ENCODE data around the gene EPB42. TPM values are rescaled to one million over a fixed set of nuclear protein-coding genes. Genes with fewer than 3 reads are reported as not detected.
A peak's percentile ranks its signal among the peaks of the same experiment; 100 is the strongest.

Gene EPB42
- total RNA-seq (2022) (not detected in 2 replicates), Bru-seq, nascent RNA (not detected), BruChase-seq, experiment 1, labeled RNA remaining after a 2-hour chase (percentile 5 among the genes with signal in this experiment), BruChase-seq, experiment 2, labeled RNA remaining after a 6-hour chase (not detected)
- long read RNA-seq: 0 reads

DNA sequence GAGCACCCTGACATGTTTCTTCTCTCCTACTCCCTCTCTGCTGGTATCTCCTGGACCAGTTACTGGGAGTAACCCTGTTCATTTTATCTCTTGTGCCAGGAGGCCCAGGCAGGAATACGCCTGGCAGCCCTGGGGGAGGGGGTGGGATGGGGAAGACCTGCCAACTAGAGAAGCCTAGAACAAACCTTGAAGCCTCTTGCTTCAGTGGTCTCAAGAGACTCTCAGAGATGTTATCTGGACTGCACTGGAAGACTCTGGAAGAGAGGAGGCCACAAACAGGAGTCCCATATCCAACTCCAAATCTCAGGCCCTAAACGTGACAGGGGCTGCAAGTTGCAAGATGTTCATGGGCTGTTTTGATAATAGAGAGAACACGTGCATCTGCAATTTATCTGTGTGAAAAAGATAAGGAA lies at the start of gene EPB42:
EPB42 (minus strand) TSS at position 28 of the 413 bp plus-strand sequence. CDS start 193 bp downstream, outside the sequence.
- DNase-seq: no peak
- ChIA-PET POLR2A (no interaction called here), CTCF (interaction anchor here (0.6 kb wide), 1 partner anchor 98 kb away, joined by 4 read pairs; no protein-coding TSS in a partner anchor)
- Histone ChIP-seq H3K9me3 (no peaks in the 10 kb centered on the region), H3K4me3 (ENCODE audit: low read depth, low read length) (no peak within 1 kb of the TSS), H3K36me3 (ENCODE audit: control insufficient read depth, insufficient read depth, low read length) (no peaks in the 10 kb centered on the region), H3K27me3 (replicated peaks; ENCODE audit: control insufficient read depth, insufficient read depth, low read length) (no peaks in the 10 kb centered on the region), H3K4me1 (no peaks in the 10 kb centered on the region)
- intact Hi-C loops (cut with micrococcal nuclease; ENCODE audit: unreplicated experiment): no loop called here
- H3K4me3 Mint-ChIP-seq (ENCODE audit: unreplicated experiment): no peak within 1 kb of the TSS
- no peaks in the 10 kb centered on the region for H3K36me3 Mint-ChIP-seq (ENCODE audit: insufficient read depth, unreplicated experiment)
- H3K4me1 Mint-ChIP-seq (ENCODE audit: low read depth, unreplicated experiment): no peaks in the 10 kb centered on the region
- TF ChIP-seq, protein P1, sequence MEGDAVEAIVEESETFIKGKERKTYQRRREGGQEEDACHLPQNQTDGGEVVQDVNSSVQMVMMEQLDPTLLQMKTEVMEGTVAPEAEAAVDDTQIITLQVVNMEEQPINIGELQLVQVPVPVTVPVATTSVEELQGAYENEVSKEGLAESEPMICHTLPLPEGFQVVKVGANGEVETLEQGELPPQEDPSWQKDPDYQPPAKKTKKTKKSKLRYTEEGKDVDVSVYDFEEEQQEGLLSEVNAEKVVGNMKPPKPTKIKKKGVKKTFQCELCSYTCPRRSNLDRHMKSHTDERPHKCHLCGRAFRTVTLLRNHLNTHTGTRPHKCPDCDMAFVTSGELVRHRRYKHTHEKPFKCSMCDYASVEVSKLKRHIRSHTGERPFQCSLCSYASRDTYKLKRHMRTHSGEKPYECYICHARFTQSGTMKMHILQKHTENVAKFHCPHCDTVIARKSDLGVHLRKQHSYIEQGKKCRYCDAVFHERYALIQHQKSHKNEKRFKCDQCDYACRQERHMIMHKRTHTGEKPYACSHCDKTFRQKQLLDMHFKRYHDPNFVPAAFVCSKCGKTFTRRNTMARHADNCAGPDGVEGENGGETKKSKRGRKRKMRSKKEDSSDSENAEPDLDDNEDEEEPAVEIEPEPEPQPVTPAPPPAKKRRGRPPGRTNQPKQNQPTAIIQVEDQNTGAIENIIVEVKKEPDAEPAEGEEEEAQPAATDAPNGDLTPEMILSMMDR (IDR thresholded peaks at IDR 0.05; ENCODE audit: insufficient read depth in 1 of 2, low read depth in 1 of 2, low read length in 1 of 2, severe bottlenecking in 1 of 2, unreplicated experiment in 1 of 2): no peak
- H3K9me3 Mint-ChIP-seq (ENCODE audit: unreplicated experiment): peaks cover 8% of the 10 kb centered on the region
- BruUV-seq (replicated peaks): no TSS peak
- no peak within 1 kb of the TSS for H3K27ac Mint-ChIP-seq (ENCODE audit: unreplicated experiment)
- peaks cover 5% of the 10 kb centered on the region for H3K27me3 Mint-ChIP-seq (ENCODE audit: insufficient read depth, unreplicated experiment)

DNA sequence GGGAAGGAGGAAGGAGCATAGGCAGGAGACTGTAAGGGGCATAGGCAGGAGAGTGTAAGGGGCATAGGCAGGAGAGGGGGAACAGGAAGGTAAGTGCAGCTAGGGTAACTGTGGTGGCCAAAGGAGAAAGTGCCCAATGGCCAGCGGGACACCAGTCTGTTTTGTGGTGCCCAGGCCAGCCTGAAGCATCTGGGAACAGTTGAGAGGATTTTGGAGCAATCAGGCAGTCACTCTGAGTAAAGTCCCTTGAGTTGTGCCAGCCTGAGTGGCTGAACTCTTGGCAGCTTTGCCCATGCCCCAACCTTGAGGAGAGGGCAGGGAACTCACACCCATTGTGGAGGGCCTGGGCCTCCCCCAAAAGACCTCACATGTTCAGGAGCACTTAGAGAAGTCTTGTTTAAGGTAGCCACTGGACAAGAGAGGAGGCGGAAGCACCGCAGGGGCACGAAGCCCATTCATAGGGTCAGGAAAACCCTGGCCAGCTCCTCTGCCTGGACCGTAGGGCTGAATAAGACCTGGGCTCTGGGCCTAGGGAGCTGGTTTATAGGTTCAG lies 49.4 kb upstream of the EPB42 start:
- ChIA-PET CTCF (interaction anchor here (3.7 kb wide), 1 partner anchor 44 kb away, joined by 13 read pairs; no protein-coding TSS in a partner anchor), POLR2A (no interaction called here)
- TF ChIP-seq, protein P1 (IDR thresholded peaks at IDR 0.05; ENCODE audit: insufficient read depth in 1 of 2, low read depth in 1 of 2, low read length in 1 of 2, severe bottlenecking in 1 of 2, unreplicated experiment in 1 of 2): no peak
- no peak overlapping the region for H3K4me3 Mint-ChIP-seq (ENCODE audit: unreplicated experiment)
- H3K4me1 Mint-ChIP-seq (ENCODE audit: low read depth, unreplicated experiment): no peaks in the 10 kb centered on the region
- BruUV-seq (replicated peaks): no TSS peak
- no peak for DNase-seq
- H3K27me3 ChIP-seq (replicated peaks; ENCODE audit: control insufficient read depth, insufficient read depth, low read length): no peaks in the 10 kb centered on the region; the same call in 1 of the 2 replicates
- H3K36me3 Mint-ChIP-seq (ENCODE audit: insufficient read depth, unreplicated experiment): no peaks in the 10 kb centered on the region
- H3K27ac Mint-ChIP-seq (ENCODE audit: unreplicated experiment): no peak overlapping the region
- no peaks in the 10 kb centered on the region for H3K4me1 ChIP-seq
- intact Hi-C loops (cut with micrococcal nuclease; ENCODE audit: unreplicated experiment): no loop called here
- H3K4me3 ChIP-seq (ENCODE audit: low read depth, low read length): no peak overlapping the region
- H3K27me3 Mint-ChIP-seq (ENCODE audit: insufficient read depth, unreplicated experiment): peaks cover 24% of the 10 kb centered on the region
- no peaks in the 10 kb centered on the region for H3K36me3 ChIP-seq (ENCODE audit: control insufficient read depth, insufficient read depth, low read length)
- H3K9me3 Mint-ChIP-seq (ENCODE audit: unreplicated experiment): no peaks in the 10 kb centered on the region
- H3K9me3 ChIP-seq: no peaks in the 10 kb centered on the region

DNA sequence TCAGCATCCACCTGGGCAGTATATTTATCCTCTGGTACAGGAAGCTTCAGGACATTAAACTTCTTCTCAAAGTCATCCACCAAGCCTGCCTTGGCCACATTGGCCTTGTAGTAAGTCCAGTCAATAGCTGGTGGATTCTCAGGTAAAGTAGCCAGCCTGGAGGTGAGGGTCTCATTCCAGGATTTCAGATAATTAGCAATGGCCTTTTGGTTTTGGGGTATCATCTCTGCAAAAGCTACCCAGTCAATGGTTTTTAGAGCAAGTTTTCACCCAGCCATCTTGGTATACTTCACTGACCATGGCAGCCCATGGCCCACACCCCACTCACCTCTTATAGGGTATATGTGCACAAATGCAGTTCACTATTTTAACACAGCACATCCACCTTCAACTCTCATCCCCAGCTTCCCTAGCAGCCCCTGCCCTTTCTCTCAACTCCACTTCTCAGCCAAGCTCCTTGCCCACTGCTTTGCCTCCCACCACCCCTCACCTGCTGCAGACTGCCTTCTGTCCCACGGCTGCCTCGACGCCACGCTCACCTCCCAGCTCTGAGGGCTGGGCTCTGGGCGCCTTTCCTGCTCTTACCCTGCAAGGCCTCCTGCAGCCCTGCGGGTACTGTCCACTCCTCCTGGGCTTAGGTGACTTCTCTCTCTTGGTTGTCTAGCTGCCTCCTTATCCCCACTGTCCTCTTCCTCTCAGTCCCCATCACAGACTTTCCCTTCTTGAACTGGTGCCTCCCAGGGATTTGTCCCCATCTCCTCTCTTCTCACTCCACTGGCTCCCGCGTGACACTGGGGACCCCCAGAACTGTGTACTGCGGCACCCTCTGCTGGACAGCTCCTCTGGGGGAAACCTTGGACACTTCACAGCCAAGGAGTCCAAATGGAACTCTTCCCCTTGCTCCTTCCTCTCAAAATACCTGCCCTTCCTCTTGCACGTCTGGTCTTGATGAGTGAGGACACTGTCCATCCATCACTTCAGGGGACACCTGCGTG lies 47.6 kb upstream of the EPB42 start:
- no peaks in the 10 kb centered on the region; the same call in 1 of the 2 replicates for H3K27me3 ChIP-seq (replicated peaks; ENCODE audit: control insufficient read depth, insufficient read depth, low read length)

More for the DNA sequence above, 47.6 kb upstream of the EPB42 start:
- Mint-ChIP-seq H3K4me1 (ENCODE audit: low read depth, unreplicated experiment) (no peaks in the 10 kb centered on the region), H3K36me3 (ENCODE audit: insufficient read depth, unreplicated experiment) (no peaks in the 10 kb centered on the region), H3K4me3 (ENCODE audit: unreplicated experiment) (no peak overlapping the region), H3K9me3 (ENCODE audit: unreplicated experiment) (no peaks in the 10 kb centered on the region), H3K27me3 (ENCODE audit: insufficient read depth, unreplicated experiment) (peaks cover 19% of the 10 kb centered on the region), H3K27ac (ENCODE audit: unreplicated experiment) (no peak overlapping the region)
- no TSS peak for BruUV-seq (replicated peaks)
- H3K9me3 ChIP-seq: no peaks in the 10 kb centered on the region
- ChIA-PET CTCF (interaction anchor here (3.7 kb wide), 1 partner anchor 43 kb away, joined by 13 read pairs; no protein-coding TSS in a partner anchor), POLR2A (no interaction called here)
- H3K4me1 ChIP-seq: no peaks in the 10 kb centered on the region
- DNase-seq: peak in 1 of 2 experiments; percentile 19
- H3K36me3 ChIP-seq (ENCODE audit: control insufficient read depth, insufficient read depth, low read length): no peaks in the 10 kb centered on the region
- no peak overlapping the region for H3K4me3 ChIP-seq (ENCODE audit: low read depth, low read length)
- TF ChIP-seq, protein P1 (IDR thresholded peaks at IDR 0.05; ENCODE audit: insufficient read depth in 1 of 2, low read depth in 1 of 2, low read length in 1 of 2, severe bottlenecking in 1 of 2, unreplicated experiment in 1 of 2): peak in 1 of 2 experiments; percentile 35
- intact Hi-C loops (cut with micrococcal nuclease; ENCODE audit: unreplicated experiment): no loop called here
